Activated naive CD8-positive, alpha-beta T cell (primary cell): ENCODE results near the gene ITGA3.

Experiments used
- H3K27ac Mint-ChIP-seq: one replicate; pipeline ENCODE4 v1.8.0; 2021; ENCODE audit warnings: mixed read lengths
- H3K27me3 Mint-ChIP-seq: one replicate; pipeline ENCODE4 v1.8.0; 2021; ENCODE audit warnings: mixed read lengths
- H3K36me3 Mint-ChIP-seq: one replicate; pipeline ENCODE4 v1.8.0; 2021; ENCODE audit warnings: mixed read lengths
- H3K4me1 Mint-ChIP-seq: one replicate; pipeline ENCODE4 v1.8.0; 2021; ENCODE audit warnings: low read depth, mixed read lengths
- H3K4me3 Mint-ChIP-seq: one replicate; pipeline ENCODE4 v1.8.0; 2021; ENCODE audit warnings: mild to moderate bottlenecking, mixed read lengths
- H3K9me3 Mint-ChIP-seq: one replicate; pipeline ENCODE4 v1.8.0; 2021; ENCODE audit warnings: low read depth, mixed read lengths

The ITGA3 gene

DNA sequence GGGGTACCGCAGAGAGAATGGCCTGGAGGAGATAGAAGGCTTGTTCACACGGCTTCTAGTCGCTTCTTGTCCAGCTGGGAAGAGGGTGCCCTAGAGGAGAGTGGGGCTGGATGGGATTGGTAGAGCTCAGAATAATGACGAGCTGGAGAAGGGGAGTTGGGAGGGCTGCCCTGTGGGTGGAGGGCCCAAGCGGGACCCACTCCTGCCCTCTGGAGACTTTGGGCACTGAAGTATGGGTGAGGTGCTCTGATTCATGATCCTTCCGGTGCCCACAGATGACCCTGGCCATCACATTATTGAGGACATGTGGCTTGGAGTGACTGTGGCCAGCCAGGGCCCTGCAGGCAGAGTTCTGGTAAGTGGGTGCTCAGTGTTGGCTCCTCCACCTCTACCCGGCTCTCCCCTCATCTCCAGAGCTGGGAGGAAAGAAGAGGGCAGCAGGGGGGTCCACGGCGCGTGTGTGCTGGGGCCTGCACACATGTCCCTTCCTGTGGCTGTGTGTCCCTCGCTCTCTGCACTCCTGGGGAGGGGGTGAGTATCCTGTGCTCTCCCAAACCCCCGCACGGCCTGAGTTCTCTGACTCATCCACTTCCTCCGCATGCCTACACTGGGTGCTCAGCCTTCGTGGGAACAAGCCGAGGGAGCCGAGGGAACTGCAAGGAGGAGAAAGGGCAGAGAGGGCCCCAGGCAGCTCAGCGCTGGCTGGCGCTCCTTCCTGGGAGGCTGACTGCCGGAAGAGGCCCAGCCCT lies 8.5 kb downstream of the ITGA3 start:
- Mint-ChIP-seq H3K4me3 (no peak overlapping the region), H3K36me3 (peaks cover 2% of the 10 kb centered on the region), H3K4me1 (no peaks in the 10 kb centered on the region), H3K27ac (no peak overlapping the region), H3K27me3 (no peaks in the 10 kb centered on the region), H3K9me3 (no peaks in the 10 kb centered on the region)

DNA sequence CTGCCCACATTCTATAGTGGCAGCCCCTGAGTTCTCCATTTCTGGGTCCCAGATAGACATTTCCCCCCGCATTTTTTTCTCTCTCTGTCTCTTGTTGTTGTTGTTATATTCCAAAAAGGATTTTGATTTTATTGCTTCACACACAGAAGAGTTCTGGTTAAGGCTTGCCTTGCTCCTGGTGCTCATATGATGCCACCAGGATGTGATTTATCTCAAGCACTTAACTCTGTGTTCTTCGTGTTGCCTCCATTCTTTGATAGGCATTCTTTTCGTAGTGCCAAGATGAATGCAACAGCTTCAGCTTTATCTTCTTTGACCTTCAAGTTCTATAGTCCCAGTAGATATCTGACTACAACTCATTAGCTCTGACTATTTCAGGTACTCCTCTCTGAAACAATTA lies 9.1 kb downstream of the ITGA3 start:
- no peak overlapping the region for H3K27ac Mint-ChIP-seq
- no peaks in the 10 kb centered on the region for H3K27me3 Mint-ChIP-seq
- no peaks in the 10 kb centered on the region for H3K9me3 Mint-ChIP-seq
- no peak overlapping the region for H3K4me3 Mint-ChIP-seq
- no peaks in the 10 kb centered on the region for H3K4me1 Mint-ChIP-seq
- H3K36me3 Mint-ChIP-seq = peaks cover 6% of the 10 kb centered on the region

DNA sequence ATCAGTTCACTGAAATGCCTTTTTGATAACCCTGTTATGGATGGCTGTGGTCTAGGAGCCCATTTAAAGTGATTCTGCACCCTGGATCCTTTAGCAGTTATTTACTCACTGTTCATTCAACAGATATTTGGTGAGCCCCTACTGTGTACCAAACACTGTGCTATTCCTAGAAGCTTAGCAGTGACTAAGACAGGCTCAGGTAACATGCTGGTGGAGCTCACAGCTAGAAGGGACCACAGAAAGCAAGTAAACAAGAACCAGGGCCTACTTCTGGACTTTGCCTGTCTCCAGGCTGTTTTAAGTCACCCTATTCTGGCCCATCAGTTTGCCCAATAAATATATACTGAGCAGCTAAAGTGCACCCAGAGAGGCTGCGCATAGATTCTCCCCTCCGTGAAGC lies 11.1 kb downstream of the ITGA3 start:
- no peak overlapping the region for H3K27ac Mint-ChIP-seq
- H3K36me3 Mint-ChIP-seq = peaks cover 13% of the 10 kb centered on the region
- no peaks in the 10 kb centered on the region for H3K27me3 Mint-ChIP-seq
- no peaks in the 10 kb centered on the region for H3K4me1 Mint-ChIP-seq
- H3K4me3 Mint-ChIP-seq = no peak overlapping the region
- H3K9me3 Mint-ChIP-seq = no peaks in the 10 kb centered on the region

DNA sequence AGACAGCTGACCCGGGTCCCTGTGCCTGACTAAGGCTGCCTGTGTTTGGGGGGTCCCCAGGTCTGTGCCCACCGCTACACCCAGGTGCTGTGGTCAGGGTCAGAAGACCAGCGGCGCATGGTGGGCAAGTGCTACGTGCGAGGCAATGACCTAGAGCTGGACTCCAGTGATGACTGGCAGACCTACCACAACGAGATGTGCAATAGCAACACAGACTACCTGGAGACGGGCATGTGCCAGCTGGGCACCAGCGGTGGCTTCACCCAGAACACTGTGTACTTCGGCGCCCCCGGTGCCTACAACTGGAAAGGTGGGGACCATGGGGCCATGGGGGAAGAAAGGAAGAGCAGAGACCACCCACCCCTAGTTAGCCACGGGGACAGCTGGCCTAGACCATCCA lies 12.1 kb downstream of the ITGA3 start:
- H3K27ac Mint-ChIP-seq = no peak overlapping the region
- H3K4me3 Mint-ChIP-seq = no peak overlapping the region
- H3K4me1 Mint-ChIP-seq = no peaks in the 10 kb centered on the region
- no peaks in the 10 kb centered on the region for H3K27me3 Mint-ChIP-seq
- no peaks in the 10 kb centered on the region for H3K9me3 Mint-ChIP-seq
- H3K36me3 Mint-ChIP-seq = peaks cover 13% of the 10 kb centered on the region

DNA sequence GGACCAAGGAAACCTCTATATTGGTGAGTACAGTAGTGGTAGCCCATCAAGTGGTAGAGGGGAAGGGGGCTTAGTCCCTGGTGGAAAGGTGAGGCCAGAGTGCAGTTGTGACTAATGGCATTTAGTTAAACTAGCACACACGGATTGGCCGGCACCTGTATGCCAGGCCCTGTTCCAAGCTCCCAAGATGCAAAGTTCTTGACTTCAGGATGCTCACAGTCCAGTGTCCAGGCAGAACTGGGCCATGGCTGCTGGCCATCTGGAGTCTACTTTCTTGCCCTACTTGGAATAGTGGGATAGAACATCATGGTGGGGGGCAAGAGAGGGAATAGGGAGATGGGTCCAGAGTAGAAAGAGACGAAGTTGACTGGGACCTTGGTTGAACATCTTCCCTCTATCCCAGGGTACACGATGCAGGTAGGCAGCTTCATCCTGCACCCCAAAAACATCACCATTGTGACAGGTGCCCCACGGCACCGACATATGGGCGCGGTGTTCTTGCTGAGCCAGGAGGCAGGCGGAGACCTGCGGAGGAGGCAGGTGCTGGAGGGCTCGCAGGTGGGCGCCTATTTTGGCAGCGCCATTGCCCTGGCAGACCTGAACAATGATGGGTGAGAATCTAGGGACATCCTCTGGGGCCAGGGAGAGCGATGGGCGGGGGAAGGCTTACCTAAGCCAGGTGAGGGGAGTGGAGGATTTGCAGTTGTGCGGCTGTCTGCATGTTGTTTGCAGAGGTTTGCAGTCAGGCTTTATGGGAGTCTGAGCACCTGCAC lies 15.2 kb downstream of the ITGA3 start:
- H3K4me1 Mint-ChIP-seq = no peaks in the 10 kb centered on the region
- H3K4me3 Mint-ChIP-seq = no peak overlapping the region
- no peak overlapping the region for H3K27ac Mint-ChIP-seq
- no peaks in the 10 kb centered on the region for H3K27me3 Mint-ChIP-seq
- no peaks in the 10 kb centered on the region for H3K9me3 Mint-ChIP-seq
- peaks cover 13% of the 10 kb centered on the region for H3K36me3 Mint-ChIP-seq

DNA sequence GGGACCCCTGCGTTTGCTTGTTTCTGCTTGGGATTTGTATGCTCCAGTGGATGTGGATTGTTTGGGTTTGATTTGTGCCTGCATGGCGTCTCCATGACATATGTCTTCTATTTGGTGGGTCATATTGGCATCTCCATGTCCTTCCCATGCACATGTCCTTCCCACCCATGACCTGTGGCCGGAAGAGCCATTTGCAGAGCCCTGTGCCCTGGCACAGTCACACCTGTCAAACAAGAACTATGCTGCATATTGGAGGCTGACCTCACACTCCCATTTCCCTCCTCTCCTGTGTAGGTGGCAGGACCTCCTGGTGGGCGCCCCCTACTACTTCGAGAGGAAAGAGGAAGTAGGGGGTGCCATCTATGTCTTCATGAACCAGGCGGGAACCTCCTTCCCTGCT lies 15.8 kb downstream of the ITGA3 start:
- Mint-ChIP-seq H3K4me1 (no peaks in the 10 kb centered on the region), H3K27ac (no peak overlapping the region), H3K27me3 (no peaks in the 10 kb centered on the region), H3K9me3 (no peaks in the 10 kb centered on the region), H3K4me3 (no peak overlapping the region), H3K36me3 (peaks cover 13% of the 10 kb centered on the region)

DNA sequence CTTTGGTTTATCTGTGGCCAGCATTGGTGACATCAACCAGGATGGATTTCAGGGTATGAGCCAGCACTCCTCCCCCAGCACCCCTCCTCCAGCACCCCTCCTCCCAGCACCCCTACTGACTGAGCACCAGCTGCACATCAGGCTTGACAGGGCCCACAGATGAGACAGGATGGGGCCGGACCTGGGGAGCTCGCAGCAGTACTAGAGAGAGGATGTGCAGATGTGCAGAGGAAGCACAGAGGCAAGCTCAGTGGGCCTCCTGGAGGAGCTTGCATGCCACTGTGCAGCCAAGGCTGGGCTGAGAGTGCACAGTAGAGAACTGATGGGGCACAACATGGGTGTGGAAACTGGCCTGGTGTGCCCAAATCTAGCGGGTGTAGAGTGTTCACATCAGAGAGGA lies 16.2 kb downstream of the ITGA3 start:
- Mint-ChIP-seq H3K9me3 (no peaks in the 10 kb centered on the region), H3K36me3 (peaks cover 13% of the 10 kb centered on the region), H3K4me3 (no peak overlapping the region), H3K27me3 (no peaks in the 10 kb centered on the region), H3K27ac (no peak overlapping the region), H3K4me1 (no peaks in the 10 kb centered on the region)

DNA sequence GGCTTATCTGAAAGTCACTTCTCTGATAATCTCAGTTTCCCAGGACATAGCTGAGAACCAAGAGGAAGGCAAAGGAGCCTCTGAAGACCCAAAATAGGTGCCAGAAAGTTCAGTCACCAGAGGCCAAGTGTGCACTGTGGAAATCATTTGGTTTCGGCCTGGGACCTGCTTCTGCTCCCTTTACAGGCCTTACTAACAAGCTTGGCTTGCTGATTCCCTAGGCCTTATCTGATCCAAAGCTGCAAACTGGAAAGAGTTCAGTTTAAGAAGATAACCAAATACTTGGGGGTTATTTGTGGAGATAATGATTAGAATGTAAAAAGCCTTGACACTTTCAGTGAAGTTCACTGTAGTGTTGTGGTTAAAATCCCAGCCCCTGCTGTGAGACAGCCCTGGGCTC lies 17.0 kb downstream of the ITGA3 start:
- H3K27ac Mint-ChIP-seq = no peak overlapping the region
- H3K36me3 Mint-ChIP-seq = peaks cover 13% of the 10 kb centered on the region
- no peak overlapping the region for H3K4me3 Mint-ChIP-seq
- H3K9me3 Mint-ChIP-seq = no peaks in the 10 kb centered on the region
- H3K4me1 Mint-ChIP-seq = no peaks in the 10 kb centered on the region
- H3K27me3 Mint-ChIP-seq = no peaks in the 10 kb centered on the region

DNA sequence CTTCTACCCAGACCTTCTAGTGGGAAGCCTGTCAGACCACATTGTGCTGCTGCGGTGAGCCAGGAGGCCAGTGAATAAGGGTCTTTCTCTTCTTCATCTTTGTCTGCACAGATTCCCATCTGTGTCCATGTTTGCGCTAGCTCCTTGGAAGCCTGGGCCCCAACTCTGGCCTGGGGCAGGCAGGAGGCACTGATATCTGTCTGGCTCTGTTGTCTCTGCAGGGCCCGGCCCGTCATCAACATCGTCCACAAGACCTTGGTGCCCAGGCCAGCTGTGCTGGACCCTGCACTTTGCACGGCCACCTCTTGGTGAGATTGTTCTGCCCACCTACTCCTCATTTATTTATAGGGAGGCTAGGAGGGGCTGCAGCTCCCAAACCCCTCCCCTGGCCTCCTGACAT lies 18.3 kb downstream of the ITGA3 start:
- Mint-ChIP-seq H3K27ac (no peak overlapping the region), H3K27me3 (no peaks in the 10 kb centered on the region), H3K9me3 (no peaks in the 10 kb centered on the region), H3K4me3 (no peak overlapping the region), H3K4me1 (no peaks in the 10 kb centered on the region), H3K36me3 (peaks cover 14% of the 10 kb centered on the region)

DNA sequence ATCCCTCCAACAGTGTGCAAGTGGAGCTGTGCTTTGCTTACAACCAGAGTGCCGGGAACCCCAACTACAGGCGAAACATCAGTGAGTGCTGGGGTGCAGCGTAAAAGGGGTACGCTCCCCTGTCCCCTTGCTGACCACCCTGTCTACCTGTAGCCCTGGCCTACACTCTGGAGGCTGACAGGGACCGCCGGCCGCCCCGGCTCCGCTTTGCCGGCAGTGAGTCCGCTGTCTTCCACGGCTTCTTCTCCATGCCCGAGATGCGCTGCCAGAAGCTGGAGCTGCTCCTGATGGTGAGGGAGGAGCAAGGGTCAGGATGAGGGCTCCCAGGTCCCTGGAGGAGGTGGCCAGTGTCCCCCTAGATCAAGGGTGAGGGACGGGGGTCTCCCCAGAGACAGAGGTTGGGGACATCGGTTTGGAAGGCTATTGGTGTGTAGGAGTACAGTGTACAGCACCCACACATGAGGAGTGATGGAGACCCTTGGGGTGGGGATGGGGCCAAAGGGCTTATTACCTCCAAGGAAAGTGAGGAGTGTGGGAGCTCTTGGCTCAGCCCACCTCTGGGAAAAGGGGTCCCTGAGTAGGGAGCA lies 19.6 kb downstream of the ITGA3 start:
- Mint-ChIP-seq H3K27me3 (no peaks in the 10 kb centered on the region), H3K4me3 (no peak overlapping the region), H3K36me3 (peaks cover 10% of the 10 kb centered on the region), H3K27ac (no peak overlapping the region), H3K4me1 (no peaks in the 10 kb centered on the region), H3K9me3 (no peaks in the 10 kb centered on the region)

DNA sequence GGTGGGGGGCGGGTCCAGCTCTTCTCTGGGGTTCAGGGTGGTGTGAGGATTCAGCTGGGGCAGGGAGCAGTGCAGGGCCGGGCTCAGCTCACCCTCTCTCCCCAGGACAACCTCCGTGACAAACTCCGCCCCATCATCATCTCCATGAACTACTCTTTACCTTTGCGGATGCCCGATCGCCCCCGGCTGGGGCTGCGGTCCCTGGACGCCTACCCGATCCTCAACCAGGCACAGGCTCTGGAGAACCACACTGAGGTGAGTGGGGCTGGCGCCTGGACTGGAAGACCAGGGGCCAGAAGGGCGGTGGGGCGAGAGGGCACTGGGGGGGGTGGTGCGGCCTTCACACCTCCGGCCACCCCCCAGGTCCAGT lies 20.3 kb downstream of the ITGA3 start:
- H3K9me3 Mint-ChIP-seq = no peaks in the 10 kb centered on the region
- H3K27me3 Mint-ChIP-seq = no peaks in the 10 kb centered on the region
- H3K27ac Mint-ChIP-seq = no peak overlapping the region
- H3K4me1 Mint-ChIP-seq = no peaks in the 10 kb centered on the region
- H3K4me3 Mint-ChIP-seq = no peak overlapping the region
- H3K36me3 Mint-ChIP-seq = peaks cover 9% of the 10 kb centered on the region

DNA sequence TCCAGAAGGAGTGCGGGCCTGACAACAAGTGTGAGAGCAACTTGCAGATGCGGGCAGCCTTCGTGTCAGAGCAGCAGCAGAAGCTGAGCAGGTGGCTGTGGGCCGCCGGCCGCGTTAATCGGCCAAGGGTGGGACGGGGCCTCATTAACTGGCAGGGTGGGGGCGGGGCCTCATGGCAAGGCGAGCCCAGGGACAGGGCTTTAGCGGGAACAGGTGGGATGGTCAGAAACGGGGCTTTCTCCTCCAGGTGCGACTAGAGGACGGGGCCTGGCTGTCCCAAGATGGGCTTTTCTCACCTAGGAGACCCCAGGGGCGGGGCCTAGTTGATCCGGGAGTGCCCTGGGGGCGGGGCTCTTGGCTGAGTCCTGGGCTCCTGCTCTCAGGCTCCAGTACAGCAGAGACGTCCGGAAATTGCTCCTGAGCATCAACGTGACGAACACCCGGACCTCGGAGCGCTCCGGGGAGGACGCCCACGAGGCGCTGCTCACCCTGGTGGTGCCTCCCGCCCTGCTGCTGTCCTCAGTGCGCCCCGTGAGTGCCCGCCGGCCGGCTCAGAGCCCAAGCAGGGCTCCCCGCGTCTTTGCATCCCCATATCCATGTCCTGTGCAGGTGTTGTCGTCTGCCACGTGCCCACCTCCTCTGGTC lies 20.8 kb downstream of the ITGA3 start:
- Mint-ChIP-seq H3K36me3 (peaks cover 5% of the 10 kb centered on the region), H3K4me3 (no peak overlapping the region), H3K9me3 (no peaks in the 10 kb centered on the region), H3K27ac (no peak overlapping the region), H3K4me1 (no peaks in the 10 kb centered on the region), H3K27me3 (no peaks in the 10 kb centered on the region)

DNA sequence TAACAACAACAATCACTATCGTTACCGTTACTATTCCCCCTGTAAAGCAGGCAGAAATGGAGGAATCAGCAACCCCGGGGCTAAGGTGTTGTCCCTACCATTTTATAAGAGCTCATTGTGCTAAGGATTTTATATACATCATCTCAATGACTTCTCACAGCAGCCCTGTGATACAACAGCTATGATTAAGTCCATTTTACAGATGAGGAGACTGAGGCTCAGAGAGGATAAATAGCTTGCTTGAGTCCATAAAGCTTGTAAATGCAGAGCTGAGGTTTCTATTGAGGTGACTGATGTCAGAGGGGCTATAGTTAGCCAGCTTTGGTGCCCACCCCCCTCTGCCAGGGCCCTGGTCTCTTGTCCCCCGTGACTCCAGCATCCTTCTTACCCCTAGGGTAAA lies 22.5 kb downstream of the ITGA3 start:
- Mint-ChIP-seq H3K4me3 (no peak overlapping the region), H3K9me3 (no peaks in the 10 kb centered on the region), H3K4me1 (no peaks in the 10 kb centered on the region), H3K36me3 (peaks cover 5% of the 10 kb centered on the region), H3K27me3 (no peaks in the 10 kb centered on the region), H3K27ac (no peak overlapping the region)

DNA sequence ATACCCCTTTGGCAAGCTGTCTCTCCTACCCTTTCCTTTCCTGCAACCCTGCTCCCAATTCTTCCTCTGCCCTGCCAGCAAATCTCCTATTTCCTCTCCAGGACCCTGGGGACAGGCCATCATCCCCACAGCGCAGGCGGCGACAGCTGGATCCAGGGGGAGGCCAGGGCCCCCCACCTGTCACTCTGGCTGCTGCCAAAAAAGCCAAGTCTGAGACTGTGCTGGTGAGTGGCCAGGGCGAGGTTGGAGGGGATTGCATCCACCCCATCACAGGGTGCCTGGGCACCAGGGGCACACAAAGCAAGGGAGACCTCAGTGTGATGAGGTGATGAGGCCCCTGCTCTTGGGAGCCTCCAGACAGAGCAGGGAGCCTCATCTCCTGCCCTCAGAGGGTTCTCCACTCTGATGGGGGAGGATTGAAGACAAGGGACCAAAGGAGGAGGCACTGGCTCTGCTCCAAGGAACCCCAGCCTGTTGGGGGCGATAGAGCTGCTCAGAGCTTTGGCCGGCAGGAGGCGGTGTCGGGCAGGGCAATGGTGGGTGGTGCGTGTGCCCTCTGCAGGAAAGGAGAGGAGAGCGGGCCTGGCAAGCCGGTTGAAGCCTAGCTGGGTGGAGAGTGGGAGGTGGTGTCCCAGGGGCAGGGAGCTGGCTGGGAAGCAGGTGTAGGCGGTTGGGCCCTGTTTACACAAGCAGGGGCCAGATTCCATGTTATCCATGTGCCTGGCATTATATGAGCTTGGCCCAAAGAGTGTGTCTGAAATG lies 23.6 kb downstream of the ITGA3 start:
- Mint-ChIP-seq H3K36me3 (peaks cover 5% of the 10 kb centered on the region), H3K4me3 (no peak overlapping the region), H3K4me1 (no peaks in the 10 kb centered on the region), H3K9me3 (no peaks in the 10 kb centered on the region), H3K27me3 (no peaks in the 10 kb centered on the region), H3K27ac (no peak overlapping the region)

DNA sequence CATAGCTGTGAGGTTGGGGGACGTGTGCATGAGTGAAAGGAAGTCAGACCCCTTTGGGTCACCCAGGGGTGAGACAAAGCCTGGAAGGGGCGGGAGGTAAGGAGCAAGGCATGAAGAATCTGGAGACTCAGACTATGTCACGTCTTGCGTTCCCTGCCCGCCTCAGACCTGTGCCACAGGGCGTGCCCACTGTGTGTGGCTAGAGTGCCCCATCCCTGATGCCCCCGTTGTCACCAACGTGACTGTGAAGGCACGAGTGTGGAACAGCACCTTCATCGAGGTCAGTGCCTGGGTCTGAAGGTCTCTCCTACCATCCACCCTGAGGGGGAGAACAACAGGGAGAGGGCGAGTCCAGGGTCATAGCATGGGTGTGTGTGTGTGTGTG lies 24.2 kb downstream of the ITGA3 start:
- Mint-ChIP-seq H3K4me1 (no peaks in the 10 kb centered on the region), H3K36me3 (peaks cover 5% of the 10 kb centered on the region), H3K9me3 (no peaks in the 10 kb centered on the region), H3K4me3 (no peak overlapping the region), H3K27ac (no peak overlapping the region), H3K27me3 (no peaks in the 10 kb centered on the region)
